Measurements from ENCODE around the gene TPRG1L. TPM values are rescaled to one million over a fixed set of nuclear protein-coding genes. Genes with fewer than 3 reads are reported as not detected.

The TPRG1L gene
- total RNA-seq, 1 experiment from 2014 or later = 22.5 TPM

- Mint-ChIP-seq H3K27ac (ENCODE audit: unreplicated experiment) (no peak overlapping the region), H3K36me3 (ENCODE audit: insufficient read depth, unreplicated experiment) (peaks cover 15% of the 10 kb centered on the region), H3K4me1 (ENCODE audit: low read depth, unreplicated experiment) (peaks cover 4% of the 10 kb centered on the region), H3K4me3 (ENCODE audit: low read depth, unreplicated experiment) (no peak overlapping the region), H3K27me3 (ENCODE audit: unreplicated experiment) (no peaks in the 10 kb centered on the region), H3K9me3 (ENCODE audit: low read depth, unreplicated experiment) (no peaks in the 10 kb centered on the region)
- CTCF ChIA-PET = no interaction called here
- intact Hi-C loops (cut with micrococcal nuclease; ENCODE audit: unreplicated experiment) = no loop called here
- DNase-seq = no peak
- BruUV-seq (replicated peaks) = no TSS peak
- TF ChIP-seq CTCF (IDR thresholded peaks at IDR 0.05; ENCODE audit: unreplicated experiment) = no peak
Observed at GRCh38 chr1:3608154-3608553, 16.7 kb upstream of the TPRG1L start.

- Mint-ChIP-seq H3K4me1 (ENCODE audit: low read depth, unreplicated experiment) (peaks cover 14% of the 10 kb centered on the region), H3K27me3 (ENCODE audit: unreplicated experiment) (no peaks in the 10 kb centered on the region), H3K36me3 (ENCODE audit: insufficient read depth, unreplicated experiment) (peaks cover 23% of the 10 kb centered on the region), H3K27ac (ENCODE audit: unreplicated experiment) (no peak overlapping the region), H3K4me3 (ENCODE audit: low read depth, unreplicated experiment) (peak overlapping the region; percentile 53), H3K9me3 (ENCODE audit: low read depth, unreplicated experiment) (no peaks in the 10 kb centered on the region)
- DNase-seq = no peak
- TF ChIP-seq CTCF (IDR thresholded peaks at IDR 0.05; ENCODE audit: unreplicated experiment) = no peak
- BruUV-seq (replicated peaks) = no TSS peak
- intact Hi-C loops (cut with micrococcal nuclease; ENCODE audit: unreplicated experiment) = no loop called here
- CTCF ChIA-PET = no interaction called here
Observed at GRCh38 chr1:3609016-3609768, 15.6 kb upstream of the TPRG1L start.

GRCh38 chr1:3609769-3610526 is 14.9 kb upstream of the TPRG1L start:
- no peak for DNase-seq
- Mint-ChIP-seq H3K27ac (ENCODE audit: unreplicated experiment) (no peak overlapping the region), H3K9me3 (ENCODE audit: low read depth, unreplicated experiment) (no peaks in the 10 kb centered on the region), H3K27me3 (ENCODE audit: unreplicated experiment) (no peaks in the 10 kb centered on the region), H3K4me1 (ENCODE audit: low read depth, unreplicated experiment) (peaks cover 21% of the 10 kb centered on the region), H3K4me3 (ENCODE audit: low read depth, unreplicated experiment) (peak overlapping the region; percentile 79), H3K36me3 (ENCODE audit: insufficient read depth, unreplicated experiment) (peaks cover 29% of the 10 kb centered on the region)
- intact Hi-C loops (cut with micrococcal nuclease; ENCODE audit: unreplicated experiment) = no loop called here
- CTCF ChIA-PET = no interaction called here
- no TSS peak for BruUV-seq (replicated peaks)
- TF ChIP-seq CTCF (IDR thresholded peaks at IDR 0.05; ENCODE audit: unreplicated experiment) = no peak

- Mint-ChIP-seq H3K4me1 (ENCODE audit: low read depth, unreplicated experiment) (peaks cover 28% of the 10 kb centered on the region), H3K36me3 (ENCODE audit: insufficient read depth, unreplicated experiment) (peaks cover 31% of the 10 kb centered on the region), H3K9me3 (ENCODE audit: low read depth, unreplicated experiment) (no peaks in the 10 kb centered on the region), H3K4me3 (ENCODE audit: low read depth, unreplicated experiment) (peak overlapping the region; percentile 79), H3K27me3 (ENCODE audit: unreplicated experiment) (no peaks in the 10 kb centered on the region), H3K27ac (ENCODE audit: unreplicated experiment) (no peak overlapping the region)
- no peak for DNase-seq
- CTCF ChIA-PET = no interaction called here
- TSS peak; percentile 36 for BruUV-seq (replicated peaks)
- intact Hi-C loops (cut with micrococcal nuclease; ENCODE audit: unreplicated experiment) = no loop called here
- TF ChIP-seq CTCF (IDR thresholded peaks at IDR 0.05; ENCODE audit: unreplicated experiment) = no peak
Observed at GRCh38 chr1:3610527-3611169, 14.2 kb upstream of the TPRG1L start.

All from Calu3 (cell line).